Measurements from ENCODE around the gene ATN1.

ATN1 gene

DNA sequence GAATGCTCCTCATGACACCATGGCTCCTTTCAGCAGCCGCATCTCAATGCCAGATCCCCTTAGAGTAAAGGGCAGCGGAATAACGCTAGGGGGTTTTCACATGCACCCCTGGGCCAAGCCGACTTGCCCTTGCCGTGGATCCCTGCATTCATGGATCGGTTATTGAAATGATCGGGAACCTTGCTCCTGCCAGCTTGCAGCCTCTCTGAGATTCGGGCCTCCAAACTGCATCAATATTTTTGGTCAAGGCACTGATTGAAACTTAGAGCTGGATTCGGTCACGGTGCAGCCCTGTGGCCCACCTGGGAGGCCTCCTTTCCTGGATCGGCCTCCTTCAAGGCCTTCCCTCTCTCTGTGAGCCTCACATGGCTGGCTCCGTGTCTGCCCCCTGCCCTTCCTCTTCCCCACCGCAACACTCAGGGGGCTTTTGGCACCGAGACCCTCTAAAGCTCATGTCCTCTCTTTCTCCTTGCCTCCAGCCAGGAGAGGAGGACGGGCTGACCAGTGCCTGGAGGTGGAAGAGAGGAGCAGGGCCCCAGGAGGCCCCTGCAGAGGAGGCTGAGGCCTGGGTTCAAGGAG, 25.2 kb downstream of the ATN1 start:
- DNase-seq (ENCODE audit: low read depth), result no peak
- TF ChIP-seq, protein P1, sequence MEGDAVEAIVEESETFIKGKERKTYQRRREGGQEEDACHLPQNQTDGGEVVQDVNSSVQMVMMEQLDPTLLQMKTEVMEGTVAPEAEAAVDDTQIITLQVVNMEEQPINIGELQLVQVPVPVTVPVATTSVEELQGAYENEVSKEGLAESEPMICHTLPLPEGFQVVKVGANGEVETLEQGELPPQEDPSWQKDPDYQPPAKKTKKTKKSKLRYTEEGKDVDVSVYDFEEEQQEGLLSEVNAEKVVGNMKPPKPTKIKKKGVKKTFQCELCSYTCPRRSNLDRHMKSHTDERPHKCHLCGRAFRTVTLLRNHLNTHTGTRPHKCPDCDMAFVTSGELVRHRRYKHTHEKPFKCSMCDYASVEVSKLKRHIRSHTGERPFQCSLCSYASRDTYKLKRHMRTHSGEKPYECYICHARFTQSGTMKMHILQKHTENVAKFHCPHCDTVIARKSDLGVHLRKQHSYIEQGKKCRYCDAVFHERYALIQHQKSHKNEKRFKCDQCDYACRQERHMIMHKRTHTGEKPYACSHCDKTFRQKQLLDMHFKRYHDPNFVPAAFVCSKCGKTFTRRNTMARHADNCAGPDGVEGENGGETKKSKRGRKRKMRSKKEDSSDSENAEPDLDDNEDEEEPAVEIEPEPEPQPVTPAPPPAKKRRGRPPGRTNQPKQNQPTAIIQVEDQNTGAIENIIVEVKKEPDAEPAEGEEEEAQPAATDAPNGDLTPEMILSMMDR (IDR thresholded peaks at IDR 0.05; ENCODE audit: control insufficient read depth, insufficient read depth, low read depth, low read length, missing control alignments), result no peak
- H3K4me3 ChIP-seq (ENCODE audit: control insufficient read depth, low read depth, low read length), result no peak overlapping the region

DNA sequence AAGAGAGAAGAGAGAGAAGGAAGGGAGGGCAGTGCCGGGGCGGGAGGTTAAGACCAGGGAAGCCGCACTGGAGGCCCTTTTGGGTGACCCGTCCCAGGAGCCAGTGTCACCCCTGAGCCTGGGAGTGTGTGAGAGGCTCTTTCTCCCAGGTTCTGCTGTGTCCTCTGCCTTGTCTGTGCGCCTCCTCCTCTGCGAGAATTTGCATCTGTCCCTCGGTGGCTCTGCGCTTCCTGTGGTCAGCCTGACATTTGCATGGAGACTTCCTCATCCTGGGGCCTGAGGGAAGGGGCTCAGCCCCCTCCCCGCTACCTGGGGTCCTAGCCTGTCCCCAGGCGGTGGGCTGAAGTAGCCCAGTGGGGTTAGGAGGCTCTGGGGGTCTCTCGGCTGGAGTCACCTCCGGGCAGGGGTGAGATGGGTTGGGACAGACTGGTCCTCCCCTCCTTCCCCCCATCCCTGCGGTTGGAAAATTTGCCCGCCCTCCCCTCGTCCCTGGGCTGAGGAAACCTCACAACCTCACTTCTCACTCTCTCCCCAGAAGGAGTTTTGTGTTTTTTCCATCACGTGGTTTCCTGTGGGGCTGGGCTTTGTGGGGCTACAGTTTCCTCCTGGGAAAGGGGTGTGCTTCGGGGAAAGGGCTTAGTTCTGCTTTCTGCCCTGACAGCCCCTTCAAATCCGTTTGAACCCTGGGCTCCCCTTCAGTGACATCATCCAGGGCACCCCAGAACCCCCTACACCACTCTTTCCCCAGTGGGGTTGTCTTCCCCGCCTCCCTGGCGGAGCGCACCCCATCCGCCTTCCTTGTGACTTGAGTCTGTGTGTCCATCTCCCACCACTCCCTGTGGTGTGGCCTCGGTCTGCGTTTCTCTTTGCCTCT, 25.9 kb downstream of the ATN1 start:
- TF ChIP-seq, protein P1 (IDR thresholded peaks at IDR 0.05; ENCODE audit: control insufficient read depth, insufficient read depth, low read depth, low read length, missing control alignments), result no peak
- no peak overlapping the region for H3K4me3 ChIP-seq (ENCODE audit: control insufficient read depth, low read depth, low read length)
- DNase-seq (ENCODE audit: low read depth), result no peak

DNA sequence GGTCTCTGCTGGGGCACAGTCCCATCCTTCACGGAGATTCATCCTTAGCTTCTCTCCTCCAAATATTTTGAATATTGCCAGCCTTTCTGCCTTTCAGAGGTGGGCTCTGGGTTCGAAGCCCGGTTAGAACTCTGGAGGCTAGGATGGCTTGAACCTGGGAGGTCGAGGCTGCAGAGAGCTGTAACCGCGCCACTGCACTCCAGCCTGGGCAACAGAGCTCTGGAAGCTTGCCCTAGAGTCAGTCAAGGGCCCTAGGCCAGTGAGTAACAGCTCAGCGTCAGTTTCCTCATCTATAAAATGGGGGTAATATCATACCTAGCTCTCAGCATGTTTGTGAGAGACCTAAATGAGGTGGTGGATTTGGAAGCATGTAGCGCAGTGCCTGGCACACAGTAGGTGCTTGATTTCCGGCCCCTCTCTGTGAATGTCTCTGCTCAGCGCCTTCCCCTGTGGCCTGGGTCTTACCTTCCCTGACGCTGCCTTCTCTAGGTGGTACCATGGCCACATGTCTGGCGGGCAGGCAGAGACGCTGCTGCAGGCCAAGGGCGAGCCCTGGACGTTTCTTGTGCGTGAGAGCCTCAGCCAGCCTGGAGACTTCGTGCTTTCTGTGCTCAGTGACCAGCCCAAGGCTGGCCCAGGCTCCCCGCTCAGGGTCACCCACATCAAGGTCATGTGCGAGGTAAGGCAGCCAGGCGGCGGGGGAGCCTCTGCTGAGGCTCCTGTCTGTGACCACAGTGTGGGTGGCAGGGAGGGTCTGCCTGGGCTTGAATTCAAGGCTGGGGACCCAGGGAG, 26.8 kb downstream of the ATN1 start:
- TF ChIP-seq, protein P1 (IDR thresholded peaks at IDR 0.05; ENCODE audit: control insufficient read depth, insufficient read depth, low read depth, low read length, missing control alignments), result no peak
- H3K4me3 ChIP-seq (ENCODE audit: control insufficient read depth, low read depth, low read length), result no peak overlapping the region
- DNase-seq (ENCODE audit: low read depth), result no peak

DNA sequence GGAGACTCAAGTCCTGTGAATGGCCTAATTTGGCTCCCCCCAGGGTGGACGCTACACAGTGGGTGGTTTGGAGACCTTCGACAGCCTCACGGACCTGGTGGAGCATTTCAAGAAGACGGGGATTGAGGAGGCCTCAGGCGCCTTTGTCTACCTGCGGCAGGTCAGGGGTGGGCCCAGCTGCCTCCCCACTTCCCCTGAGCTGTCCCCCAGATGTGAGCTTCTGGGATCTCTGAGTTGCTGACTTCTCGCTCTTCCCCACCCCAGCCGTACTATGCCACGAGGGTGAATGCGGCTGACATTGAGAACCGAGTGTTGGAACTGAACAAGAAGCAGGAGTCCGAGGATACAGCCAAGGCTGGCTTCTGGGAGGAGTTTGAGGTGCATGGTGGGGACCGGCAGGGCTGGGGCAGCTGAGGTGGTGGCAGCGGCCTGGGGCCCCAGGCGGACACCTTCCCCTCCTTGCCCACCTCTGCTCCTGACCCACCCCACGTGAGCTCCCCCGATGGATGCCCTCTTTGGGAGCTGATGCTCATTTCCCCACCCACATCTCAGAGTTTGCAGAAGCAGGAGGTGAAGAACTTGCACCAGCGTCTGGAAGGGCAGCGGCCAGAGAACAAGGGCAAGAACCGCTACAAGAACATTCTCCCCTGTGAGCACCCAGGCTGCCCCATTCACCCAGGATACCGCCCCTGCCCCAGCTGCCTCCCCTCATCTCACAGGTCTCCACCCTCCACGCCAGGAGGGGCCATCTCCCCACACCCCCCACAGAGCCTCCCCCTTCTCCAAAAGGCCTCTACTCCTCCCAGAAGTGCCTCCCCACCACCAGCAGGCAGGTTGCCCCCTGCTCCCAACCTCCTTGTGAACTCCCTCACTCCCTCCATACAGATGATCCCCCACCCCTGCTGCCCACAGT, 27.6 kb downstream of the ATN1 start:
- DNase-seq (ENCODE audit: low read depth), result no peak
- no peak overlapping the region for H3K4me3 ChIP-seq (ENCODE audit: control insufficient read depth, low read depth, low read length)
- TF ChIP-seq, protein P1 (IDR thresholded peaks at IDR 0.05; ENCODE audit: control insufficient read depth, insufficient read depth, low read depth, low read length, missing control alignments), result no peak

DNA sequence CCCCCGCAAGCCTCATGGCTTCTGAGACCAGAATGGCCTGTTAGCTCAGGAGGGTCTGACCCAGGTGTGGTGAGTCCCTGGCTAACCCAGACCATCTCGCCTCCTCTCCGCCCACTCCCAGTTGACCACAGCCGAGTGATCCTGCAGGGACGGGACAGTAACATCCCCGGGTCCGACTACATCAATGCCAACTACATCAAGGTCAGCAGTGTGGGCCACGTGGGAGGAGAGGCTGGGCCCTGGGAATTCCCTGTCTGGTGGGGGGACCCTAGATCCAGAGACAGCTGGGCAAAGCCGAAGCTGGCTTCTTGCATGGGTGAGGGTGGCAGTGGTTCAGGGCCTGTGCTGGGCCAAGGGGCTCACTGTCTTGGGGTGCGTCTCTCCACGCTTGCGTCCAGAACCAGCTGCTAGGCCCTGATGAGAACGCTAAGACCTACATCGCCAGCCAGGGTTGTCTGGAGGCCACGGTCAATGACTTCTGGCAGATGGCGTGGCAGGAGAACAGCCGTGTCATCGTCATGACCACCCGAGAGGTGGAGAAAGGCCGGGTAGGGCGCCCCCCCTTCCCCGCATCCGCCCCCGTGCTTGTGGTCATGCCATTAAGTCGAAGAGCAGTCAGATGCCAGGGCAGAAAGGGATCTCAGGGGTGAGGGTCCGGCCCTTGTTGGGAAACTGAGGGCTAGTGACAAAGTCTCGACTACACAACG, 28.4 kb downstream of the ATN1 start:
- DNase-seq (ENCODE audit: low read depth), result no peak
- no peak overlapping the region for H3K4me3 ChIP-seq (ENCODE audit: control insufficient read depth, low read depth, low read length)
- TF ChIP-seq, protein P1 (IDR thresholded peaks at IDR 0.05; ENCODE audit: control insufficient read depth, insufficient read depth, low read depth, low read length, missing control alignments), result no peak
